Activated T-cell treated with anti-CD3 and anti-CD28 coated beads for 4 hours (primary cell): Measurements from ENCODE around the gene KHDC3L.
"Not testable (repeated sequence)": the region's sequence is repeated elsewhere in the genome, so short reads cannot be mapped to it uniquely, and the experiment has no call there.

ENCODE experiments used
- DNase-seq: peaks from one replicate; pipeline ENCODE4 v3.0.0-alpha.2; 2020

The KHDC3L gene

DNA sequence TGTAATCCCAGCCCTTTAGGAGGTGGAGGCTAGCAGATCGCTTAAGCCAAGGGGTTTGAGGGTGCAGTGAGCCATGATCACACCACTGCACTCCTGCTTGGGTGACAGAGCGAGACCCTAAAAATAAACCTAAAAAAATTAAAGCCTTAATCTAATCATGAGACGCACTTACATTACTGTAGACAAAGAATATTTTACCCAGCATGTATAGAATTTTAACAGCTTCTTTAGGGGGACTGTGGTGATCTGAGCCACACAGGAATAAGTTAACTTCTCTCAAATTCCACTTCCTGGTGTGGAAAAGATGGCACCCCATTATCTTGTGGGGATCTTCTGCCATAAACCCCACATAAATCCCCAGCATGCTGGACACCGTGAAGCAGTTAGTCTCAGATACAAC lies 9.5 kb downstream of the KHDC3L start:
- DNase-seq, result no peak

DNA sequence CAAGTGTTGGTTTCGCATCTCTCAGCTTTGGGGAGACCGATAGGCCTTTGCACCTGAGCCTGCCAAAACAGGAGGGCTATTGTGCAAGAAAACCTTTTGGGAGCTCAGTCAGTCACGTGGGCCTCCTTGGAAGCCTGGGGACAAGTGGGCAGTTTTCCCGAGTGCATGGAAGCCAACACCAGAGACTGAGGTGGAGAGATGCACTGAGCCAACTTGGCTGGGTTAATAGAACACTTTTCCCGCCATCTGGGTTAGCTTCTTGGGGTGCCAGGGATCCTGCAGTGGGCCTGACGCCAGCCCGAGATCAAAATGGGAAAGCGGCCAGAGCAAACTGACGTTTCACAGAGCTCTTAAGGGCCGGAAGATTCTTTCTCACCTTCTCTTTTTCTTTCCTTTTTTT lies 10.1 kb downstream of the KHDC3L start:
- no peak for DNase-seq

DNA sequence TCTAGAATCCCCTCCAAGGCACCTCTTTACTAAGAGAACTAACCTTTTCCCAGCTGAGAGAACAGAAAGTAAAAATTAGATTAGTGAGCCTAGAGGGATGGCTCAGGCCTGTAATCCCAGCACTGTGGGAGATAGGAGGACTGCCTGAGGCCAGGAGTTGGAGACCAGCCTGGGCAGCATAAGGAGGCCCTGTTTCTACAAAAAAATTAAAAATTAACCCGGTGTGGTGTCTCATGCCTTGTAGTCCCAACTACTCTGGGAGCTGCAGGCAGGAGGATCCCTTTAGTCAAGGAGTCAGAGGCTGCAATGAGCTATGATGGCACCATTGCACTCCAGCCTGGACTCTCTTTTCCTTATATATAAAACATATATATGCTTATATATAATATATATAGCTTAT lies 12.8 kb downstream of the KHDC3L start:
- no peak for DNase-seq

DNA sequence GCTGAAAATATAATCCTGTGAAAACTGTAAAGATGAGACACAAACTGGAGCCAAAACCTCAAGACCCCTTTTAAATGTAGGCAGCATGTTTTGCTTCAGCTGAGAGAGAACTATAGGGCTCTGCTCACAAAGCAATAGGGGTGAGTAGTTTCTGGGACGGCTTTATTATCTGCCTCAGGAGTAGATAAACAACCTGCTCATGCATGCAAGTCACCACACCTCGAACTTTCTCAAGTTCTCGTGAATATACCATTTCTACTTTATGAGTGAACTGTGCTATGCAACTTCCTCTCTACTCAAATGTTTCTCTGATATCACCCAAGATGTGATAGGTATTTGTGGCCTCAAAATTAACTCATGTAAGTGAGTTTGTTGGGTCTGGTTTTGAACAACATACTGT lies 14.8 kb downstream of the KHDC3L start:
- no peak for DNase-seq

DNA sequence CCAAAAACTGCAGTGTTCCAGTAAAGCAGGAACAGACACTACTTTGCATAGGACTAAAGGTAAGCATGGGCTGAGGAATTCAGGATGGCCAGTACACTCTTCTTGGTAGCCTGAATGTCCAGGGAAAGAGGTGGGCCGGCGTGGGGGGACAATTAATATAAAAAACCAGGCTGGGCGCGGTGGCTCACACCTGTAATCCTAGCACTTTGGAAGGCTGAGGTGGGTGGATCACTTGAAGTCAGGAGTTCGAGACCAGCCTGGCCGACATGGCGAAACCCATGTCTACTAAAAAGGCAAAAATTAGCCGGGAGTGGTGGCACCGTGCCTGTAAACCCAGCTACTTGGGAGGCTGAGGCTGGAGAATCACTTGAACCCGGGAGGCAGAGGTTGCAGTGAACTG lies 19.1 kb downstream of the KHDC3L start:
- DNase-seq, result not testable (repeated sequence)

DNA sequence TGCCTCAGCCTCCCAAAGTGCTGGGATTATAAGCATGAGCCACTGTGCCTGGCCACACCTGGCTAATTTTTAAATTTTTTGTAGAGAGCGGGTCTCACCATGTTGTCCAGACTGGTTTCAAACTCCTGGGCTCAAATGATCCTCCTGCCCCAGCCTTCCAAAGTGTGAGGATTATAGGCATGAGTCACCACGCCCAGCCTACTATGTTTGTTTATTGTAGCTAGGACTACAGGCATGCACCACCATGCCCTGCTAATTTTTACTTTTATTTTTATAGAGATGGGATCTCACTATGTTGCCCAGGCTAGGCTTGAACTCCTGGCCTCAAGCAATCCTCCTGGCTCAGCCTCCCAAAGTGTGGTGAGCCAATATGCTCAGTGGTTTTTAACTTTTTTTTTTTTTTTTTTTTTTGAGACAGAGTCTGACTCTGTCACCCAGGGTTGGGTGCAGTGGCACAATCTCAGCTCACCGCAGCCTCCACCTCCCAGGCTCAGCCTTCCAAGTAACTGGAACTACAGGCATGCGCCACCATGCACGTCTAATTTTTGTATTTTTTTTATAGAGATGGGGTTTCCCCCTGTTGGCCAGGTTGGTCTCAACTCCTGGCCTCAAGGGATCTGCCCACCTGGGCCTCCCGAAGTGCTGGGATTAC lies 20.1 kb downstream of the KHDC3L start:
- no peak for DNase-seq

DNA sequence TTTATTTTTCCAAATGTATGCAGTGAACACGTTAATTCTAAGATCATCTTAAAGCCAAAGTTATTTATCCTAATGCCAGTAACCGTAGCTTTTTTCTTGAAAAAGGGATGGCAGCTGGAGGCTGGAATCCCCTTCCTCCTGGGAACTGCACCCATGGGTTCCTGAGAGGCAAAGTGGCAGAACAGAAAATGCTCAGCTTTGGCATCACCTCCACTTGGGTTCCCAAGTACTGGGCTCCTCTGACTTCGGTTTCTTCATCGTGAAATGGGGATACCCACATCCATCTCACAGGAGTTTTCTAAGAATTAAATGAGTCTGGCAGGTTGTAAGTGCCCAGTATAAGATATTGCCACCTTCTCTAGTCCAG lies 26.0 kb downstream of the KHDC3L start:
- DNase-seq, result no peak

DNA sequence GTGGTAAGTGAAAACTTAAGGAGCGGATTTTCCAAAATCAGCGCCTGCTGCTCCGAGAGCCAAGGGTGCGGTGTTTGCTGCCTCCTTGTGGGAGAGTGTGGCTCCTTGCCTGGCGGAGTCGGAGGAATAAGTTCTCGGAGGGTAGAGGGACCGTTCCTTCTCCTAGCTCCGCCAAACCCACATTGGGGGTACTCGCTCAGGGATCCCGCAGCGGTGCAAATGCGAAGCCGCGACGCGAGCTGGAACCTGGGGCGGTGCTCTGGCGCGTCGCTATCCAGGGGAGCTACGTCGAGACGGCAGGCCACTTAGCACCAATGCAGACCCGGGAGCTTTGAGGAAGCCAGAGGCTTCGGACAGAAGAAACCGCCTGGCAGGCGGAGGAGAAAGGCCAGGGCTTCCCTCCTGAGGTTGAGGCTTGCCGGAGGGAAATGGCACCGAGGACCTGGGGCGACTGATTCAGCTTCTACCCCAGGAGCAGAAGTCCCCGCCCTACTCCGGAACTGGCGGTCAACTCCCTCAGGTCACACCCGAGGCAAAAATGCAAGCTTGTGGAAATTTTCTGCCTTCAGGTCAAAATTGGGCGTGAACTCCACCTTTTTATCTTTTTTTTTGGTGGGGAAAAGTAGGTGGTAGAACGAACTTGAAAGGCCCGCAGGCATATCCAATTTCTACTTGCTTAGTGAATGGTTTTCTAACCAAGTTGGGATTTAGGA lies 26.5 kb downstream of the KHDC3L start:
- peak; percentile 37 for DNase-seq

DNA sequence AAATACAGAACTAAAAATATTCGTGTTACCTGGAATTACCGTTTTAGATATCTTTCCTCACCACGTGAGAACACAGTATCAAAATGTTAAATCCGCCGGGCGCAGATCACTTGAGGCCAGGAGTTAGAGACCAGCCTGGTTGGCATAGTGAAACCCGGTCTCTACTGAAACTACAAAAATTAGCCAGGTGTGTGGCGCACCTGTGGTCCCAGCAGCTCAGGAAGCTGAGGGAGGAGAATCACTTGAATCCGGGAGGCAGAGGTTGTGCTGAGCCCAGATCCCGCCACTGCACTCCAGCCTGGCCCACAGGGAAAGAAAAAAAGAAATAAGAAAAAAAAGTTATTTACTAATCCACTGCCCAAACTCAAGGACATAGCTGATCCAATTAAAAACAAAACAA lies 27.4 kb downstream of the KHDC3L start:
- no peak for DNase-seq

DNA sequence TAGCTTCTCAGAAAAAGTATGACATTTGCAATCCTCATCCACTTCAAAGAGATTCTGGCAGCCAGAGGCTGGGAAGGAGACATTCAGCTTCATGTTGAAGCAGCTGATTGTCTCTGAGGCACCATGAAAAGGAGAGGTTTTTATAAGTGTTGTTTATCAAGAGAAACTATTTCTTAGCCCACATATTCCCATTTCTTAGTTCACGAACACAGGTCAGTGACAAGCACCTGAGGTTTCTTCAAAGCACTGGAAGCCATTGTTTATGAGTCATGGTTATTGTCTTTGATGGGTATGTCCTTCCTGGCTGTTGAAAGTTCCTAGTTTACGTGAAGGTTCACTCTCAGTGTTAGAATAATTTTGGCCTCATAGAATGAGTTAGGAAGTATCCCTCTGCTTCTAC lies 29.2 kb downstream of the KHDC3L start:
- no peak for DNase-seq

DNA sequence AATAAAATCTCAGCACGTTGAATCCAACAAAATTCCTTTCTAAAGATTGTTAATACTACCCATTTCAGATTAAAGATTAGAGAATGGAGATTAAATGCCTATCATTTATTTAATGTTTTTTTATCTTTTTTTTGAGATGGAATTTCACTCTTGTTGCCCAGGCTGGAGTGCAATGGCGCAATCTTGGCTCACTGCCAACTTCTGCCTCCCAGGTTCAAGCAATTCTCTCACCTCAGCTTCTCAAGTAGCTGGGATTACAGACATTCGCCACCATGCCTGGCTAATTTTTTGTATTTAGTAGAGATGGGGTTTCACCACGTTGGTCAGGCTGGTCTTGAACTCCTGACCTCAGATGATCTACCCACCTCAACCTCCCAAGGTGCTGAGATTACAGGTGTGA lies 29.7 kb downstream of the KHDC3L start:
- DNase-seq, result not testable (repeated sequence)

DNA sequence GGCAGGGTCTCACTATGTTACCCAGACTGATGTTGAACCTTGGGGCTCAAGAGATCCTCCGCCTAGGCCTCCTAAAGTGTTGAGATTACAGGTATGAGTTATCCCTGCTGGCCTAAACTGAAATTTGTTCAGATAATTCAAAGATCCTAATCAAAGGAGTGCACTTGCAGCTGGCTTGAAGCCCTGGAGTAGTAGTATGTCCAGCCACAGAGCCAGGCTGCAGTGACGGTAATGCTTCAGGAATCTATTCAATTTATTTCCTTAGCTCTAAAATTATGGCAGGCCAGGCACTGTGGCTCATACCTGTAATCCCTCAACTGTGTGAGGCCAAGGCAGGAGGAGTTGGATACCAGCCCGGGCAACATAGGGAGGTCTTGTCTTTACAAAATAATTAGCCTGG lies 30.8 kb downstream of the KHDC3L start:
- DNase-seq, result no peak

DNA sequence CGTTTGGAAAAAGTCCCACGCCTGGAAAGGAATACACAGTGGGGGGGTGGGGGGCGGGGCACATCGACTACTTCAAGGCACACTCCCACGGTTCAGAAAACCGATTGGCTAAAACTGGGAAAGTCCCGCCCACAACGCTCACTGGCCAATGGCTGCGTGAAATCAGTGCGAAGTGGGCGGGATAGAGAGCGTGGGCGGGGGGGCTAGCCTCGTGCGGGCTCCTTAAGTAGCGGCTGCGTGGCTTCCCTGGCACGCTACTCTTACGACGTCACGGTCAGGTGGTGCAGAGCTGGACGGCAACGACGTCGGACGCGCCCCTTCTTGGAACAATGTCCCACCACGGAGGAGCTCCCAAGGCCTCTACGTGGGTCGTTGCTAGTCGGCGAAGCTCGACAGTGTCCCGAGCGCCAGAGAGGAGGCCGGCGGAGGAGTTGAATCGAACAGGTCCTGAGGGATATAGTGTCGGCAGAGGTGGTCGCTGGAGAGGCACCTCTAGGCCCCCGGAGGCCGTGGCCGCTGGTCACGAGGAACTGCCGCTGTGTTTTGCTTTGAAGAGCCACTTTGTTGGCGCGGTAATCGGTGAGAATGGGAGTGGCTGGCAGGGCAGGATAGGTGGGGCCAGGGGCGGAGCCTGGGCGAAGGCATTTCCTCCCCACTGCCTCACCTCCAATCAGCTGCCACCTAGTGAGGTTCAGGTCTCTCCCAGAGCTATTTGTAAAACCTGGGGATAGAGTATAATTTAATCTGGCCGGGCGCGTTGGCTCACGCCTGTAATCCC lies 32.3 kb downstream of the KHDC3L start, which contains the start of gene DDX43:
DDX43 (plus strand) TSS at position 252 of the 778 bp plus-strand sequence; CDS start at position 330, 78 bp downstream.
- peak; percentile 23 for DNase-seq

DNA sequence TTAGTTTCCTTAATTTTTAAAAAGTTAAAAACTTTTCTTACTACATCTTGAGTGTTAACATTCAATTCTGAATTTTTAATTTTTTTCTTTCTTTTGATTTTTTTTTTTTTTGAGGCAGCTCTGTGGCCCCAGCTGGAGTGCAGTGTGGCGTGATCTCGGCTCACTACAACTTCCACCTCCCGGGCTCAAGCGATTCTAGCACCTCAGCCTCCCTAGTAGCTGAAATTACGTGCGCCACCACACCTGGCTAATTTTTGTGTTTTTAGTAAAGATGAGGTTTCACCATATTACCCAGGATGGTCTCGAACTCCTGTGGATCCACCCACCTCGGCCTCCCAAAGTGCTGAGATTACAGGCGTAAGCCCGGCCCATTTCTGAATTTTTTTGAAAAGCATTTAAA lies 33.4 kb downstream of the KHDC3L start:
- DNase-seq, result no peak

DNA sequence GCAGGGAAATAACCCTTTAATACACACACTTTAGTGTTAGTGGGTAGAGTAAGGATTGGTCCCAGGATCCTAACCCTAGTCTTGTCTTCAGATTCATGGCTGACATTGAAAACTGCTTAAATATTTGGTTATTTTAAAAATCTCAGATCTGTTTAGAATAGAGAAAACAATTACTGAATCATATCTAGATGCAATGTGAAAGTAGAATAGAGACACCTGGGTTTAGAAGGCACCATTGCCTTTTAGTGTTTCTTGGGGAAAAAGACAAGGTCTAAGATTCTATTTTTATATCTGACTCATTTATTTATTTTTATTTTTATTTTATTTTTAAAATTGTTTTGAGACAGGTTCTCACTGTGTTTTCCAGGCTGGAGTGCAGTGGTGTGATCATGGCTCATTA lies 38.2 kb downstream of the KHDC3L start:
- no peak for DNase-seq

DNA sequence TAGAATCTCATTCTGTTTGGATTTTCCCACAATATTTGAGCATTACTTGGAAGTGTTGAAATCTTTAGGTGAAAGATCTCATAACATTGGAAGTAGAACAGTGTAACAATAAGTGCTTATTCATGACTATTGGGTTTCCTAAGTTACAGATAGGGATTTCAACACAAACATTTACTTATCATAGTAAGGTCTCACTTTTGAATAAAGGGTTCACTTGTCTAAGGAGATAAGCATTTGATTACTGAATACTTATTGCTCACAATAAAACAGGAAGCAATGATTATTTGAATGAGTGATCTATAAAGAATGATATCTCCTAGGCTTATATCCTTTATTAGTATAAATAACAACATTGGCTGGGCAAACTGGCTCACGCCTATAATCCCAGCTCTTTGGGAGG lies 46.9 kb downstream of the KHDC3L start:
- DNase-seq, result no peak

DNA sequence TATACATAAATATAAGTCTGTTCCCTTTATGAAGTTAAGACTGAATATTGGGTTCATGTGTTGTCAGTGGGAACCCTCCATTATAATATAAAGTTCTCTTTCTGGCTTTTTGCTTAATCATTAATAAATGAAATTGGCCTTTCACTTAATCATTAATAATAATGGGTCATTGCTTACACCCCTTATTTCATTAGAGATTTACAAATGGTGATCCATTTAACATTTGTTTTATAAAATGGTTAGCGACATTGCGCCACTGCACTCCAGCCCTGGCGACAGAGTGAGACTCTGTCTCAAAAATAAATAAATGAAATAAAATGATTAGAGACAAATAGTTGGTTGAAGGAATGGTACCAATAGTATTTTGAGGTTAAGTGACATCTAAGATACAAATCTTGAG lies 50.6 kb downstream of the KHDC3L start:
- DNase-seq, result no peak
